ENCODE measurements around the gene ZKSCAN4. TPM values are rescaled to one million over a fixed set of nuclear protein-coding genes. Genes with fewer than 3 reads are reported as not detected.

The ZKSCAN4 gene
- 1 to 10 TPM in 10 of 12 donors, not detected in 2; 5.2 to 7.5 (median 6.4) TPM for polyA plus RNA-seq (ENCODE audit: insufficient read length in 12 of 12)
- long read RNA-seq, donor 1, partial matches to known transcripts: 31 of 32 reads
- long read RNA-seq, donor 1, other reads (novel, unspliced or antisense): 0 of 32 reads
- long read RNA-seq, donor 2, partial matches to known transcripts: 6 of 7 reads
- long read RNA-seq, donor 2, other reads (novel, unspliced or antisense): 0 of 7 reads
- long read RNA-seq, donor 3: 0 reads
- long read RNA-seq, donor 4, partial matches to known transcripts: 0 of 1 reads
- long read RNA-seq, donor 4, other reads (novel, unspliced or antisense): 0 of 1 reads
- long read RNA-seq, donor 5, partial matches to known transcripts: 26 of 27 reads
- long read RNA-seq, donor 5, other reads (novel, unspliced or antisense): 0 of 27 reads
- long read RNA-seq, donor 6: 0 reads
- long read RNA-seq, donor 7: 0 reads
- long read RNA-seq, donor 8, partial matches to known transcripts: 14 of 15 reads
- long read RNA-seq, donor 8, other reads (novel, unspliced or antisense): 0 of 15 reads
- long read RNA-seq, donor 9, partial matches to known transcripts: 12 of 14 reads
- long read RNA-seq, donor 9, other reads (novel, unspliced or antisense): 0 of 14 reads
- long read RNA-seq, donor 10, partial matches to known transcripts: 0 of 2 reads
- long read RNA-seq, donor 10, other reads (novel, unspliced or antisense): 0 of 2 reads
- long read RNA-seq, donor 11, partial matches to known transcripts: 0 of 1 reads
- long read RNA-seq, donor 11, other reads (novel, unspliced or antisense): 0 of 1 reads

DNA sequence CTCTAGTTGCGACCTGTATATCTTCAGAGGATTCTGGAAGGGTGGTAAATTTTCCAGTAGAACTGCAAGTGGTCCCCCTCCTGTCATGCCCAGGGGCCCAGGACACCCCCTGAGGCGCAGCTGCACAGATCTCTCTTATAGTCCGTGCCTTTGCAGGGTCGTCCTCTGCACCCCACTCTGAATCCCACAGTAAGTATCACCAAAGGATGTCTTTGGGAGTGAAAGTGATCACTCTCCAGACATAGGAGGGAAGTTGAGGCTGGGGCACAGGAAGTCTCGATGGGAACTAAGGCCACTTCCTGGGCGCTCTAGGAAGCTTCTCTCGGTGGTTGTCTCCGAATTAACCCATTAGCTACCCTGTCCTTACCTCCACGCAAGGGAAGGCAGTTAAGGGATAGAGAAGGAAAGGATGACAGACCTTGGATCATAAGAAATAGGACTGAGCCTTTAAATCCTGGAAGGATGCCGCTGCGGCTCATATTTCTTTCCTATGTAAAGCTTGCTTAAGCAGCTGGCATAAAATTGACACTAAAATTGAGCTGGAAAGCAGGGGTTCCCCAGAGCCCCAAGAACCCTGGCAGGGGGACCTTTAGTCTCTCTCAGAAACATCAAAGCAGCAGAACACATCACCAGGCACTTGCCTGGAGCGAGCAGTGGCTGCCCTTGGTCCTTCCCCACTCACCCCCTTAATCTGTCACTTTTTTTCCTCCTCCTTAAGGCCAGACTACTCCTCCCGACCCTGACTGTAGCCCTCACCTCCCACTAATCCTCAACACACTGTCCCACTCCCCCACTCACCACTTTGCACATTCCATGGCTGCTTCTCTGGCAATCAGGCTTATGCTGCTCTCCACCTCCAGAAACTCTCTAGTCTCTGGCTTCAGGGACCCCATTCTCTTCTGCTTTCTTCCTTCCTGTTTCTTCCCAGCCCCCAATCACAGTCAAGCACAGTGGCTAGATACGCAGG lies at the start of gene ZKSCAN4:
ZKSCAN4 (minus strand) TSS at position 261 of the 967 bp plus-strand sequence. CDS start 289 bp downstream, outside the sequence.
- DNase-seq: peak; percentile 92

DNA sequence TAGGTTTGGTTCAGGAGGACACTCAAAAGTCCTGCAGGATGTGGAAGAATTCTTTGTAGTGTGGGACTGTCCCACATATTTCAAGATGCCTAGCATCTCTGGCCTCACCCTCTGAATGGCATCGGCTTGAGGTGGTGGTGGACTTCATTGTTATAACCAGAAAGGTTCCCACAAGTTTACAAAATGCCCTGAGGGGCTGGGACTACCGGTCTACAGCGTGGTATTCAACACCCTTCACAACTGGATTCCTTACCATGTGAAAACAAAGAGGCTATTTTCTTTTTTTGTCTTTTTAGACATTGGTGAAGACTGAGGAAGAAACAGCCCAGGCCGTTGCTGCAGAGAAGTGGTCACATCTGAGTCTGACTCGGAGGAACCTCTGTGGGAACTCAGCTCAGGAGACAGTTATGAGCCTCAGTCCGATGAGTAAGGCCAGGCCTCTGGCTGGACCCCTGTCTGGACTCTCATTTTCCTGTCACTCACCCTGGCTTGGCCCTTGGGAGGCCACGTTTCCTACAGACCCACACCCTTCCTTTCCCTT lies 44.5 kb upstream of the ZKSCAN4 start:
- DNase-seq: no peak

GRCh38 chr6:28295326-28295725 lies 43.3 kb upstream of the ZKSCAN4 start:
- no peak for DNase-seq

DNA sequence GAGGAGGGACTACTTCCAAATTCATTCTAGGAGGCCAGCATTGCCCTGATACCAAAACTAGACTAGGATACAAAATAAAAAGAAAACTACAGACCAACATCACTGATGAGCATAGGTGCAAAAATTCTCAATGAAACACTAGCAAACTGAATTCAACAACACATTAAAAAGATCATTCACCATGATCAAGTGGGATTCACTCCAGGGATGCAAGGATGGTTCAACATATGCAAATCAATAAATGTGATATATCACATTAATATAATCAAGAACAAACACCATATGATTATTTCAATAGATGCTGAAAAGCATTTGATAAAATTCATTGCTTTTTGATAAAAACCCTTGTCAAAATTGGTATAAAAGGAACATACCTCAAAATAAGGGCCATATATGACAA lies 39.5 kb upstream of the ZKSCAN4 start:
- no peak for DNase-seq

DNA sequence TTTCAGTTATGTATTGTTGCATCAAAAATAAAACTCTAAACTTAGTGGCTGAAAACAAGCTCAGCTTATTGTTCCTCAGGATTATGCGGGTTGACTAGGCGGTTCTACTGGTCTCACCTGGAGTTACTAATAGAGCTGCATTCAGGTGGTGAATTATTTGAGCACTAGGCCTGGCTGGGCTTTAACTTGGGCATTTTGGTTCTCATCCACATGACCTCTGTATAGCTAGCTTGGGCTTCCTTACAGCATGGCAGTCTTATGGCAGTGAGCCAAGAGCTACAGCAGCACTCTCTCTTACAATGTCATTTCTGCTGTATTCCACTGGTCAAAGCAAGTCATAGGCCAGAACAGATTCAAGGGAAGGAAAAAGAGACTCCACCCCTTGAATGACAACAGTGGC lies 30.9 kb upstream of the ZKSCAN4 start:
- no peak for DNase-seq

DNA sequence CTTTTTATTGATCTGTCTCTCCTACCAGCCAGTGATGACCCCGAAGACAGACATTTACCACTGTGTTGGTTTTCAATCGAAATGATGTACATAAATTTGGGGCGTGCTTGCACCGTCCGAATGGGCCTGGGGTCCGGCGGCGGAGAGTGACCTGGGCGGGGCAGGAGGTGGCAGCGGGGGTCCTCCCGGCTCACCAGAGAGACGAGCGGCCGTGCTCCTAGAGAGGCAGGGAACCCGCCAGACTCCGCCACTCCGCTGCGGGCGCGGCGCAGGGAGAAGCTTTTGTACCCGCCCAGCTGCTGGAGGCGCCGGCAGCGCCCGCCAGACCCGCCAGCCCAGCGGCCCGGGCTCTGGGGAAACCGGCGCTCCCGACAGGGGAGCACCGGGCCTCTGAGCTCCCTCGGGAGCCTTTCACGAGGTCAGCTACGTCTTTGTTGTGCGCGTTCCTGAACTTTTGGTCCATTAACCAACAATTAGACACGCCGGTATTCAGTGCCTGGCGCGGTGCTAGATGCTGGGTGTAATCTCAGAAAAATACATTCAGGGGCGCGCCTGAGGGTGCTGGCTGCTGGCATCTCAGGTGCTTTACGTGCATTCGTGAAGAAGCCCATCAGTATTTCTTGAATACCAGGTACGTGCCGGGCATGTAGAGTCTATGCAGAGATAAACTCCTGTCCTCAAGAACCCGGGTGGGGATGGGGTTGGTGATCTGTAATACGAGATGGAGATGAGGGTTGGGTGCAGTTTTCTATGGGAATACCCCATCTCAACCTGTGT lies 29.4 kb upstream of the ZKSCAN4 start, which contains the start of gene PGBD1:
PGBD1 (plus strand) TSS at position 285 of the 777 bp plus-strand sequence. CDS start 2,242 bp downstream, outside the sequence.
- DNase-seq: peak; percentile 56

DNA sequence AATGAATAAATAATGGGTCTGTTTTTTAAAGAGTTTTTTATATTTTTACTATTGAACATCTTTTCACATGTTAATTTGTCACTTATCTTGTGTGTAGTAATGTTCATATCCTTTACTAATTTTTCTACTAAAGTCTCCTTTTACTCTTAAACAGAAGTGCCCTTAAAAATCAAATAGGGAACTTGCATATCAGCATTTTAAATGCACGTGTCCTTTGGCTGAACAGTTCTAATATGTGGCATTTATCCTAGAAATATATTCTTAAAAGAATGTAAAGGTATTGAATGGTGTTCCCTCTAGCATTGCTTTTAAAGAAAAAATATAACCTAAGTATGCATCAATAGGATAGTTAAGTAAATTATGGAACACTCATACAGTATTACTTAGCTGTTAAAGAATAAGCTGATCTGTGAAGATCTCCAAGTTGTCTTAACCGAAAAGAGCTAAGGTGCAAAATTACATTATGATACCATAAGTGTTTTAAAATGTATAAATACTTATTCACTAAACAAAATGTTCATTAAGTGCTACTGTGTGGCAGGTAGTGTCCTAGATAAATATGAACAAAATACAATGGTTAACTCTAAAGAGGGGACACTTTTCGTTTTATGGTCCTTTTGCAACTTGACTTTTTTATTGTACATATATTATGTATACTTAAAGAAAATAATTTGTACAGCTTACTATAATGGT lies 28.7 kb upstream of the ZKSCAN4 start:
- DNase-seq: no peak

DNA sequence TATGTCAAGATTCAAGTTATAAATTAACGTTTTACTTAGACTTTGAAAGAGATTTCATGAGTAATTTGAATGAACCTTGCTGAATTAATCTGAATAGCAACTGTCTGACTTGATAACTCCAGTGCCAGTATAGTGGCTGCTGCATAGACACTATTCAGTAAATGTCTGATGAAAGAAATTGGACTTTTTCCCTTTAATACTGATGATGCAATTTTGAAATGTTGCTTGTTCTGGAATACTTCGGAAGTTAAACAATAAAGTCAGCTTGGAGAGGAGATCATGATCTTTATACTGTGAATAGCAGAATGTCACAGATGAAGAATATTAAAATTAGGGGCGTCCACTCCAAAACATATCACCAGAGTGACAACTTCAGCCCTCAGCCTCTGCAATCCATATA lies 25.7 kb upstream of the ZKSCAN4 start:
- DNase-seq: no peak

- no peak for DNase-seq
These were observed 22.8 kb upstream of the ZKSCAN4 start for GRCh38 chr6:28274888-28275287.

- DNase-seq: no peak
These were observed 17.4 kb upstream of the ZKSCAN4 start for GRCh38 chr6:28269492-28269891.

DNA sequence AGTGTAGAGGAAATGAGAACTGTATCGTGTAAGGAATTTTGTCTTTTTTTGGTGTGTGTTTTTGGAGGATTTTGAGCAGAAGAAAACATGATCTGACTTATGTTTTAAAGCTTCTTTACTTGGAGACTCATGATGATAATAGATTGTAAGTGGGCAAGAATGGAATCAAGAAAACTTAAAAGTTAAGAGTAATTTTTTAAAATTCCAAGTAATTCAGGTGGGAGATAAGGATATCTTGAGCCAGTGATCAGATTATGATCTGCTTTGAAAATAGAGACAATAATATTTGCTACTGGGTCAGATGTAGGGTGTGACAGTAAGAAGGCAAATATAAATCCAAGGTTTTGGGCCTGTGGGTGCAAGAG lies 15.6 kb upstream of the ZKSCAN4 start:
- peak; percentile 13 for DNase-seq

GRCh38 chr6:28266962-28267694 lies 15.1 kb upstream of the ZKSCAN4 start, which contains the start of gene ZSCAN26:
ZSCAN26 (plus strand) TSS chr6:28267143; CDS start chr6:28271920, 4,777 bp downstream.
- peak; percentile 95 for DNase-seq

- no peak for DNase-seq
These were observed 14.5 kb upstream of the ZKSCAN4 start for GRCh38 chr6:28266563-28266961.

DNA sequence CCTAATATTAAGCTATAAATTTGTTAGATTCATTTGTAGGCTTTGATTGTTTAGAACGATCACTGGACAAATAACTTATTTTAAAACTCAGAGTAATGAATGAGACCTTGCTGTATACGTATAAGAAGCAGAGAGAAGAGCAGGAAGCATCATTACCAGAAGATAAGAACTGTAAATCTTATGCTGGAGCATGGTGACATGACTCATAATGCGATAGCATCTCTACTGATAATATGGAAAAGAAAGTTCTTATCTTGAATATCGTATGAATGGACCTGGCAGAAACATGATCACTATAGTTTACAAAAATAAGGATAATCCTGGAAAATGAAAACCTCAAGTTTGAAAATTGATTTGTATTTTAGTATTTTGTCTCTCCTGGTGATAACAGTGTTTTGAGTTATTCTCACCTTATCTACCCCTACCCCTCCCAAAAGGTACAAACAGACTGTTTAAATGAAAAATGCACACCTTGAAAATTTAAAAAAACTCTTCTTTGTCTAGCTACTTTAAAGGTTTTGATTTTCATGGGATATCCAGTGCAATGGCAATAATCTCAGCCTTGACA lies 12.8 kb upstream of the ZKSCAN4 start:
- no peak for DNase-seq

GRCh38 chr6:28263922-28264321 lies 11.9 kb upstream of the ZKSCAN4 start:
- no peak for DNase-seq

- peak; percentile 68 for DNase-seq
These were observed 7.1 kb upstream of the ZKSCAN4 start, which contains the start of gene NKAPL for GRCh38 chr6:28258877-28259777. NKAPL (plus strand) TSS chr6:28259297; CDS start chr6:28259372, 75 bp downstream.

- DNase-seq: no peak
These were observed 5.0 kb upstream of the ZKSCAN4 start for GRCh38 chr6:28257042-28257441.

Data from muscle of arm (tissue), 14 donors.